ENCODE measurements around the gene PLCD3.
"Not testable (repeated sequence)": the region's sequence is repeated elsewhere in the genome, so short reads cannot be mapped to it uniquely, and the experiment has no call there.

Gene PLCD3

GRCh38 chr17:45132572-45133463, 503 bp upstream of the PLCD3 start:
- DNase-seq (ENCODE audit: low read depth), result peak; percentile 56

- no peak for DNase-seq (ENCODE audit: low read depth)
Observed at GRCh38 chr17:45131616-45132319, 547 bp downstream of the PLCD3 start.

- no peak for DNase-seq (ENCODE audit: low read depth)
Observed at GRCh38 chr17:45130681-45131615, 1.4 kb downstream of the PLCD3 start.

- no peak for DNase-seq (ENCODE audit: low read depth)
Observed at GRCh38 chr17:45129940-45130680, 2.2 kb downstream of the PLCD3 start.

GRCh38 chr17:45129426-45129939, 2.8 kb downstream of the PLCD3 start:
- no peak for DNase-seq (ENCODE audit: low read depth)

- no peak for DNase-seq (ENCODE audit: low read depth)
Observed at GRCh38 chr17:45128989-45129388, 3.3 kb downstream of the PLCD3 start.

- no peak for DNase-seq (ENCODE audit: low read depth)
Observed at GRCh38 chr17:45128331-45128730, 4.0 kb downstream of the PLCD3 start.

GRCh38 chr17:45127548-45128300, 4.6 kb downstream of the PLCD3 start:
- no peak for DNase-seq (ENCODE audit: low read depth)

GRCh38 chr17:45127207-45127547, 5.1 kb downstream of the PLCD3 start:
- no peak for DNase-seq (ENCODE audit: low read depth)

- no peak for DNase-seq (ENCODE audit: low read depth)
Observed at GRCh38 chr17:45125509-45125908, 6.8 kb downstream of the PLCD3 start.

- not testable (repeated sequence) for DNase-seq (ENCODE audit: low read depth)
Observed at GRCh38 chr17:45124797-45125122, 7.6 kb downstream of the PLCD3 start.

- DNase-seq (ENCODE audit: low read depth), result peak; percentile 77
Observed at GRCh38 chr17:45123930-45124796, 8.2 kb downstream of the PLCD3 start.

- no peak for DNase-seq (ENCODE audit: low read depth)
Observed at GRCh38 chr17:45123076-45123770, 9.1 kb downstream of the PLCD3 start.

- no peak for DNase-seq (ENCODE audit: low read depth)
Observed at GRCh38 chr17:45121055-45121454, 11.3 kb downstream of the PLCD3 start.

GRCh38 chr17:45120558-45120957, 11.8 kb downstream of the PLCD3 start:
- no peak for DNase-seq (ENCODE audit: low read depth)

- no peak for DNase-seq (ENCODE audit: low read depth)
Observed at GRCh38 chr17:45119964-45120363, 12.4 kb downstream of the PLCD3 start.

- DNase-seq (ENCODE audit: low read depth), result no peak
Observed at GRCh38 chr17:45118691-45119090, 13.6 kb downstream of the PLCD3 start.

GRCh38 chr17:45117848-45118646, 14.3 kb downstream of the PLCD3 start:
- DNase-seq (ENCODE audit: low read depth), result no peak

Measured in fibroblast of the conjunctiva (primary cell).